Erythroblast (primary cell): ENCODE data around the gene SUGCT.

Experiments used
- GATA1 ChIP-seq: IDR thresholded peaks from 2 replicates; pipeline ENCODE4 v1.6.1; 2011; ENCODE audit warnings: low read depth, mild to moderate bottlenecking, control low read depth, low read length, moderate library complexity
- POLR2A ChIP-seq: IDR thresholded peaks from 2 replicates; pipeline ENCODE4 v1.6.1; 2011; ENCODE audit warnings: mild to moderate bottlenecking, low read length

- no peak for TF ChIP-seq POLR2A
- TF ChIP-seq GATA1: no peak
These were observed 586.6 kb downstream of the SUGCT start for GRCh38 chr7:40721342-40721949.
